ENCODE measurements around the gene BACH2.

The BACH2 gene

GRCh38 chr6:90097356-90097755, 199.3 kb downstream of the BACH2 start:
- H3K4me3 ChIP-seq (ENCODE audit: low read depth, low read length), result no peak overlapping the region
- no peak for TF ChIP-seq CTCF (IDR thresholded peaks at IDR 0.05; ENCODE audit: insufficient read depth, low read depth, low read length, missing control alignments)
- no peak for DNase-seq (ENCODE audit: low read depth)

- TF ChIP-seq CTCF (IDR thresholded peaks at IDR 0.05; ENCODE audit: insufficient read depth, low read depth, low read length, missing control alignments), result no peak
- no peak for DNase-seq (ENCODE audit: low read depth)
- H3K4me3 ChIP-seq (ENCODE audit: low read depth, low read length), result no peak overlapping the region
These were observed 199.8 kb downstream of the BACH2 start for GRCh38 chr6:90096818-90097217.

- TF ChIP-seq CTCF (IDR thresholded peaks at IDR 0.05; ENCODE audit: insufficient read depth, low read depth, low read length, missing control alignments), result no peak
- no peak overlapping the region for H3K4me3 ChIP-seq (ENCODE audit: low read depth, low read length)
- DNase-seq (ENCODE audit: low read depth), result no peak
These were observed 200.9 kb downstream of the BACH2 start for GRCh38 chr6:90095788-90096187.

GRCh38 chr6:90095145-90095544, 201.5 kb downstream of the BACH2 start:
- no peak for DNase-seq (ENCODE audit: low read depth)
- no peak for TF ChIP-seq CTCF (IDR thresholded peaks at IDR 0.05; ENCODE audit: insufficient read depth, low read depth, low read length, missing control alignments)
- H3K4me3 ChIP-seq (ENCODE audit: low read depth, low read length), result no peak overlapping the region

GRCh38 chr6:90093558-90094073, 203.0 kb downstream of the BACH2 start:
- no peak overlapping the region for H3K4me3 ChIP-seq (ENCODE audit: low read depth, low read length)
- no peak for TF ChIP-seq CTCF (IDR thresholded peaks at IDR 0.05; ENCODE audit: insufficient read depth, low read depth, low read length, missing control alignments)
- DNase-seq (ENCODE audit: low read depth), result no peak

GRCh38 chr6:90090866-90091265, 205.8 kb downstream of the BACH2 start:
- DNase-seq (ENCODE audit: low read depth), result no peak
- no peak for TF ChIP-seq CTCF (IDR thresholded peaks at IDR 0.05; ENCODE audit: insufficient read depth, low read depth, low read length, missing control alignments)
- H3K4me3 ChIP-seq (ENCODE audit: low read depth, low read length), result no peak overlapping the region

GRCh38 chr6:90088009-90088408, 208.6 kb downstream of the BACH2 start:
- DNase-seq (ENCODE audit: low read depth), result no peak
- TF ChIP-seq CTCF (IDR thresholded peaks at IDR 0.05; ENCODE audit: insufficient read depth, low read depth, low read length, missing control alignments), result no peak
- no peak overlapping the region for H3K4me3 ChIP-seq (ENCODE audit: low read depth, low read length)
